HG03025 (cell line): ENCODE measurements around the gene POLH.
A peak's percentile ranks its signal among the peaks of the same experiment; 100 is the strongest.
"Not testable (repeated sequence)": the region's sequence is repeated elsewhere in the genome, so short reads cannot be mapped to it uniquely, and the experiment has no call there.

ENCODE experiments used
- ATAC-seq: cut with Tn5 transposase; IDR thresholded peaks from one replicate; pipeline ENCODE4 v1.9.1; 2021; ENCODE audit warnings: mild to moderate bottlenecking, moderate library complexity; ENCODE audit not compliant: unreplicated experiment, low FRiP score

The POLH gene

GRCh38 chr6:43575772-43576551, at the start of gene POLH, which contains the start of gene XPO5:
POLH (plus strand) TSS chr6:43576185; CDS start chr6:43582320, 6,135 bp downstream.
XPO5 (minus strand) TSS chr6:43576038; CDS start chr6:43575864, 174 bp downstream.
- ATAC-seq: peak; percentile 74

GRCh38 chr6:43532201-43532600, 43.8 kb upstream of the POLH start:
- no peak for ATAC-seq

GRCh38 chr6:43538986-43539385, 37.0 kb upstream of the POLH start:
- not testable (repeated sequence) for ATAC-seq

GRCh38 chr6:43539409-43539808, 36.6 kb upstream of the POLH start:
- not testable (repeated sequence) for ATAC-seq

GRCh38 chr6:43540507-43540906, 35.5 kb upstream of the POLH start:
- ATAC-seq: no peak

GRCh38 chr6:43541774-43542471, 34.1 kb upstream of the POLH start:
- no peak for ATAC-seq

- ATAC-seq: no peak
These were observed 31.5 kb upstream of the POLH start for GRCh38 chr6:43544461-43544860.

- no peak for ATAC-seq
These were observed 28.8 kb upstream of the POLH start for GRCh38 chr6:43547222-43547621.

- ATAC-seq: not testable (repeated sequence)
These were observed 18.4 kb upstream of the POLH start for GRCh38 chr6:43557620-43558019.

- no peak for ATAC-seq
These were observed 16.7 kb upstream of the POLH start for GRCh38 chr6:43559328-43559727.

GRCh38 chr6:43570876-43571441, 5.0 kb upstream of the POLH start:
- no peak for ATAC-seq

- no peak for ATAC-seq
These were observed 4.0 kb upstream of the POLH start for GRCh38 chr6:43572015-43572414.

GRCh38 chr6:43575105-43575771, 747 bp upstream of the POLH start:
- no peak for ATAC-seq

GRCh38 chr6:43578748-43579147, 2.8 kb downstream of the POLH start:
- ATAC-seq: no peak

- no peak for ATAC-seq
These were observed 3.2 kb downstream of the POLH start for GRCh38 chr6:43579171-43579570.

GRCh38 chr6:43582911-43583310, 6.9 kb downstream of the POLH start:
- ATAC-seq: no peak

GRCh38 chr6:43584892-43585570, 9.0 kb downstream of the POLH start:
- no peak for ATAC-seq

GRCh38 chr6:43588194-43588593, 12.2 kb downstream of the POLH start:
- no peak for ATAC-seq

- not testable (repeated sequence) for ATAC-seq
These were observed 13.6 kb downstream of the POLH start for GRCh38 chr6:43589564-43589963.

GRCh38 chr6:43593938-43594337, 18.0 kb downstream of the POLH start:
- ATAC-seq: no peak
